ENCODE measurements around the gene SUSD4. TPM values are rescaled to one million over a fixed set of nuclear protein-coding genes. Genes with fewer than 3 reads are reported as not detected.

Gene SUSD4
- polyA plus RNA-seq, 1 of the 3 experiments (the other 2 are of a cell fraction) = 0.31 TPM

GRCh38 chr1:223323491-223324484 is 40.2 kb downstream of the SUSD4 start:
- Histone ChIP-seq H3K36me3 (replicated peaks in 1 of 2; ENCODE audit: control insufficient read depth in 1 of 2, insufficient read depth in 2 of 2, low read length in 1 of 2) (no peaks in the 10 kb centered on the region), H3K27ac (ENCODE audit: low read depth in 2 of 2, low read length in 1 of 2) (no peak overlapping the region), H3K9ac (no peak overlapping the region), H3K79me2 (ENCODE audit: insufficient read depth) (no peaks in the 10 kb centered on the region), H3K4me1 (ENCODE audit: control insufficient read depth in 1 of 2, insufficient read depth in 2 of 2, low read depth in 1 of 2, low read length in 1 of 2) (no peaks in the 10 kb centered on the region), H4K20me1 (ENCODE audit: insufficient read depth) (no peaks in the 10 kb centered on the region), H3K9me3 (no peaks in the 10 kb centered on the region), H3K4me3 (ENCODE audit: low read depth in 2 of 2, low read length in 1 of 2) (no peak overlapping the region), H3K9me2 (no peaks in the 10 kb centered on the region), H2AFZ (ENCODE audit: low read depth) (no peak overlapping the region), H3F3A (replicated peaks; ENCODE audit: insufficient read depth) (no peaks in the 10 kb centered on the region), H3K4me2 (no peak overlapping the region), H3K27me3 (ENCODE audit: insufficient read depth) (no peaks in the 10 kb centered on the region; the same call in 1 of the 2 replicates)
- POLR2A ChIA-PET = no interaction called here
- WGBS (ENCODE audit: low lambda C conversion rate) = 10% methylated on average over 2 of the region's 2 CpGs
- CTCF ChIA-PET = interaction anchor here (1.6 kb wide), 1 partner anchor 9 kb away, joined by 3 read pairs; no protein-coding TSS in a partner anchor
- DNase-seq = no peak
- no peak for TF ChIP-seq CTCF (IDR thresholded peaks at IDR 0.05)
- no peak for TF ChIP-seq SIN3A (IDR thresholded peaks at IDR 0.05; ENCODE audit: borderline replicate concordance, low read depth, low read length)
- TF ChIP-seq TAF1 (IDR thresholded peaks at IDR 0.05; ENCODE audit: borderline replicate concordance, low read depth, low read length) = no peak
- no peak for TF ChIP-seq IRF3 (IDR thresholded peaks at IDR 0.05; ENCODE audit: low read depth, low read length)
- no peak for TF ChIP-seq ELF1 (IDR thresholded peaks at IDR 0.05)
- no peak for TF ChIP-seq RFX5 (IDR thresholded peaks at IDR 0.05; ENCODE audit: low read length)
- no peak for TF ChIP-seq NRF1 (IDR thresholded peaks at IDR 0.05; ENCODE audit: low read depth, low read length)
- no peak for TF ChIP-seq FOXJ3 (CRISPR knock-in tag; IDR thresholded peaks at IDR 0.05)
- TF ChIP-seq GATA2 (CRISPR knock-in tag; IDR thresholded peaks at IDR 0.05) = no peak
- no peak for TF ChIP-seq EP300 (IDR thresholded peaks at IDR 0.05; ENCODE audit: borderline replicate concordance in 1 of 2, low read depth in 1 of 2, low read length in 1 of 2)
- no peak for TF ChIP-seq TCF12 (IDR thresholded peaks at IDR 0.05)
- TF ChIP-seq MAX (IDR thresholded peaks at IDR 0.05; ENCODE audit: low read depth) = no peak
- TF ChIP-seq, protein P1, sequence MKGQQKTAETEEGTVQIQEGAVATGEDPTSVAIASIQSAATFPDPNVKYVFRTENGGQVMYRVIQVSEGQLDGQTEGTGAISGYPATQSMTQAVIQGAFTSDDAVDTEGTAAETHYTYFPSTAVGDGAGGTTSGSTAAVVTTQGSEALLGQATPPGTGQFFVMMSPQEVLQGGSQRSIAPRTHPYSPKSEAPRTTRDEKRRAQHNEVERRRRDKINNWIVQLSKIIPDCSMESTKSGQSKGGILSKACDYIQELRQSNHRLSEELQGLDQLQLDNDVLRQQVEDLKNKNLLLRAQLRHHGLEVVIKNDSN (IDR thresholded peaks at IDR 0.05; ENCODE audit: borderline replicate concordance, low read depth) = no peak

Measured in SK-N-SH (cell line).